Measurements from ENCODE around the gene TBCD. TPM values are rescaled to one million over a fixed set of nuclear protein-coding genes. Genes with fewer than 3 reads are reported as not detected.

Gene TBCD
- total RNA-seq, 6 experiments from 2014 or later, result 47.3 to 67.6 (median 62.5) TPM

- DNase-seq, result no peak
Observed at GRCh38 chr17:82871056-82871775, 119.4 kb downstream of the TBCD start.

GRCh38 chr17:82871776-82872561, 120.1 kb downstream of the TBCD start:
- Mint-ChIP-seq H3K9me3 (no peaks in the 10 kb centered on the region), H3K27me3 (ENCODE audit: insufficient read depth) (no peaks in the 10 kb centered on the region; the same call in none of the 2 replicates), H3K4me1 (ENCODE audit: low read depth) (peaks cover 11% of the 10 kb centered on the region), H3K4me3 (no peak overlapping the region), H3K27ac (no peak overlapping the region), H3K36me3 (ENCODE audit: low read depth) (peaks cover 10% of the 10 kb centered on the region)
- no peak for DNase-seq
- TF ChIP-seq CTCF (IDR thresholded peaks at IDR 0.05), result no peak

More at GRCh38 chr17:82871056-82871775, 119.4 kb downstream of the TBCD start:
- Mint-ChIP-seq H3K27me3 (ENCODE audit: insufficient read depth) (no peaks in the 10 kb centered on the region; the same call in none of the 2 replicates), H3K9me3 (no peaks in the 10 kb centered on the region), H3K27ac (no peak overlapping the region), H3K4me1 (ENCODE audit: low read depth) (peaks cover 9% of the 10 kb centered on the region), H3K36me3 (ENCODE audit: low read depth) (peaks cover 10% of the 10 kb centered on the region), H3K4me3 (no peak overlapping the region)
- TF ChIP-seq CTCF (IDR thresholded peaks at IDR 0.05), result no peak

GRCh38 chr17:82872591-82873520, 121.0 kb downstream of the TBCD start:
- no peak for TF ChIP-seq CTCF (IDR thresholded peaks at IDR 0.05)
- no peak for DNase-seq
- no peaks in the 10 kb centered on the region for H3K9me3 Mint-ChIP-seq
- H3K27ac Mint-ChIP-seq, result no peak overlapping the region
- peaks cover 7% of the 10 kb centered on the region; the same call in 1 of the 2 replicates for H3K4me1 Mint-ChIP-seq (ENCODE audit: low read depth)
- H3K27me3 Mint-ChIP-seq (ENCODE audit: insufficient read depth), result no peaks in the 10 kb centered on the region; the same call in none of the 2 replicates
- no peak overlapping the region for H3K4me3 Mint-ChIP-seq
- peaks cover 10% of the 10 kb centered on the region for H3K36me3 Mint-ChIP-seq (ENCODE audit: low read depth)

GRCh38 chr17:82873521-82873920, 121.7 kb downstream of the TBCD start:
- no peak overlapping the region for H3K4me3 Mint-ChIP-seq
- no peaks in the 10 kb centered on the region; the same call in none of the 2 replicates for H3K27me3 Mint-ChIP-seq (ENCODE audit: insufficient read depth)
- H3K4me1 Mint-ChIP-seq (ENCODE audit: low read depth), result peaks cover 7% of the 10 kb centered on the region; the same call in 1 of the 2 replicates
- no peak for TF ChIP-seq CTCF (IDR thresholded peaks at IDR 0.05)
- DNase-seq, result no peak
- H3K27ac Mint-ChIP-seq, result no peak overlapping the region
- H3K36me3 Mint-ChIP-seq (ENCODE audit: low read depth), result peaks cover 10% of the 10 kb centered on the region
- H3K9me3 Mint-ChIP-seq, result no peaks in the 10 kb centered on the region

Data from HFFc6 (cell line).